Measurements from ENCODE around the gene HNF4A. TPM values are rescaled to one million over a fixed set of nuclear protein-coding genes. Genes with fewer than 3 reads are reported as not detected.
"Not testable (repeated sequence)": the region's sequence is repeated elsewhere in the genome, so short reads cannot be mapped to it uniquely, and the experiment has no call there.

The HNF4A gene
- total RNA-seq, 1 donor from 2014 or later = not detected

GRCh38 chr20:44345147-44345546, 10.4 kb upstream of the HNF4A start:
- TF ChIP-seq CTCF (IDR thresholded peaks at IDR 0.05) = no peak
- POLR2A ChIA-PET = no interaction called here
- intact Hi-C loops (cut with micrococcal nuclease) = no loop called here
- peaks cover 7% of the 10 kb centered on the region for H3K27me3 Mint-ChIP-seq
- H3K36me3 Mint-ChIP-seq (ENCODE audit: low read depth) = no peaks in the 10 kb centered on the region
- H3K4me3 Mint-ChIP-seq = no peak overlapping the region
- H3K4me1 Mint-ChIP-seq = no peaks in the 10 kb centered on the region
- CTCF ChIA-PET = no interaction called here
- DNase-seq = no peak
- H3K9me3 Mint-ChIP-seq = no peaks in the 10 kb centered on the region
- no peak overlapping the region for H3K27ac Mint-ChIP-seq
- no peak for ATAC-seq (ENCODE audit: low read depth)

- DNase-seq; H3K27me3 Mint-ChIP-seq; H3K4me3 Mint-ChIP-seq; ATAC-seq (ENCODE audit: low read depth); H3K27ac Mint-ChIP-seq; intact Hi-C loops (cut with micrococcal nuclease); H3K4me1 Mint-ChIP-seq; H3K36me3 Mint-ChIP-seq (ENCODE audit: low read depth); CTCF ChIA-PET; H3K9me3 Mint-ChIP-seq; POLR2A ChIA-PET: not testable (repeated sequence)
Measured at GRCh38 chr20:44345941-44346340, 9.6 kb upstream of the HNF4A start.

GRCh38 chr20:44348168-44348659, 7.3 kb upstream of the HNF4A start:
- Mint-ChIP-seq H3K4me3 (no peak overlapping the region), H3K27ac (no peak overlapping the region), H3K36me3 (ENCODE audit: low read depth) (no peaks in the 10 kb centered on the region), H3K4me1 (no peaks in the 10 kb centered on the region), H3K27me3 (peaks cover 2% of the 10 kb centered on the region), H3K9me3 (no peaks in the 10 kb centered on the region)
- CTCF ChIA-PET = no interaction called here
- intact Hi-C loops (cut with micrococcal nuclease) = no loop called here
- ATAC-seq (ENCODE audit: low read depth) (no peak), DNase-seq (no peak)
- no peak for TF ChIP-seq CTCF (IDR thresholded peaks at IDR 0.05)
- POLR2A ChIA-PET = no interaction called here

- Mint-ChIP-seq H3K4me3 (no peak overlapping the region), H3K9me3 (no peaks in the 10 kb centered on the region), H3K4me1 (no peaks in the 10 kb centered on the region), H3K36me3 (ENCODE audit: low read depth) (no peaks in the 10 kb centered on the region), H3K27me3 (peaks cover 2% of the 10 kb centered on the region), H3K27ac (no peak overlapping the region)
- DNase-seq (no peak), ATAC-seq (ENCODE audit: low read depth) (no peak)
- CTCF ChIA-PET = no interaction called here
- no peak for TF ChIP-seq CTCF (IDR thresholded peaks at IDR 0.05)
- intact Hi-C loops (cut with micrococcal nuclease) = no loop called here
- POLR2A ChIA-PET = no interaction called here
Measured at GRCh38 chr20:44349349-44349748, 6.2 kb upstream of the HNF4A start.

GRCh38 chr20:44350567-44350966, 4.9 kb upstream of the HNF4A start:
- CTCF ChIA-PET = no interaction called here
- POLR2A ChIA-PET = no interaction called here
- H3K27ac Mint-ChIP-seq = no peak overlapping the region
- no peaks in the 10 kb centered on the region for H3K9me3 Mint-ChIP-seq
- no peak overlapping the region for H3K4me3 Mint-ChIP-seq
- ATAC-seq (ENCODE audit: low read depth) (no peak), DNase-seq (no peak)
- H3K4me1 Mint-ChIP-seq = no peaks in the 10 kb centered on the region
- intact Hi-C loops (cut with micrococcal nuclease) = no loop called here
- H3K36me3 Mint-ChIP-seq (ENCODE audit: low read depth) = no peaks in the 10 kb centered on the region
- H3K27me3 Mint-ChIP-seq = peaks cover 10% of the 10 kb centered on the region
- no peak for TF ChIP-seq CTCF (IDR thresholded peaks at IDR 0.05)

- no peaks in the 10 kb centered on the region for H3K9me3 Mint-ChIP-seq
- H3K4me3 Mint-ChIP-seq = no peak overlapping the region
- TF ChIP-seq CTCF (IDR thresholded peaks at IDR 0.05) = no peak
- no peak for ATAC-seq (ENCODE audit: low read depth)
- H3K27ac Mint-ChIP-seq = no peak overlapping the region
- CTCF ChIA-PET = no interaction called here
- intact Hi-C loops (cut with micrococcal nuclease) = no loop called here
- no peaks in the 10 kb centered on the region for H3K36me3 Mint-ChIP-seq (ENCODE audit: low read depth)
- POLR2A ChIA-PET = interaction anchor here (0.6 kb wide), 1 partner anchor 12 kb away, joined by 3 read pairs; no protein-coding TSS in a partner anchor
- no peak for DNase-seq
- no peaks in the 10 kb centered on the region for H3K4me1 Mint-ChIP-seq
- peaks cover 14% of the 10 kb centered on the region for H3K27me3 Mint-ChIP-seq
Measured at GRCh38 chr20:44354979-44355497, 461 bp upstream of the HNF4A start.
